GM12864 (cell line): ENCODE results near the gene BIRC2.

ENCODE experiments used
- DNase-seq: peaks from one replicate; pipeline ENCODE4 v3.0.0-alpha.2; 2011; ENCODE audit warnings: low read depth
- H3K4me3 ChIP-seq: 2 replicates; pipeline ENCODE4 v1.5.1; 2011; ENCODE audit warnings: mild to moderate bottlenecking, low read depth, low read length, control low read depth
- CTCF ChIP-seq: IDR thresholded peaks from 2 replicates; pipeline ENCODE4 v1.5.1; 2011; ENCODE audit warnings: low read depth, mild to moderate bottlenecking, moderate library complexity, low read length, control low read depth, inconsistent platforms; ENCODE audit errors: missing control alignments

BIRC2 gene

GRCh38 chr11:102307727-102308038, 39.3 kb upstream of the BIRC2 start:
- no peak overlapping the region for H3K4me3 ChIP-seq
- no peak for TF ChIP-seq CTCF
- DNase-seq: no peak

GRCh38 chr11:102309621-102310541, 37.1 kb upstream of the BIRC2 start:
- TF ChIP-seq CTCF: peak; percentile 31
- no peak for DNase-seq
- H3K4me3 ChIP-seq: no peak overlapping the region

- no peak overlapping the region; the same call in 1 of the 2 replicates for H3K4me3 ChIP-seq
- TF ChIP-seq CTCF: no peak
- no peak for DNase-seq
Observed at GRCh38 chr11:102312667-102313066, 34.3 kb upstream of the BIRC2 start.

GRCh38 chr11:102313238-102313940, 33.6 kb upstream of the BIRC2 start:
- no peak for DNase-seq
- no peak for TF ChIP-seq CTCF
- H3K4me3 ChIP-seq: peak overlapping the region; percentile 37

GRCh38 chr11:102314784-102315183, 32.2 kb upstream of the BIRC2 start:
- H3K4me3 ChIP-seq: no peak overlapping the region
- no peak for DNase-seq
- no peak for TF ChIP-seq CTCF

GRCh38 chr11:102316346-102316904, 30.6 kb upstream of the BIRC2 start:
- peak overlapping the region; percentile 79; the same call in 1 of the 2 replicates for H3K4me3 ChIP-seq
- no peak for TF ChIP-seq CTCF
- no peak for DNase-seq
